ENCODE data around the gene MAFF. TPM values are rescaled to one million over a fixed set of nuclear protein-coding genes. Genes with fewer than 3 reads are reported as not detected.
A peak's percentile ranks its signal among the peaks of the same experiment; 100 is the strongest.

Gene MAFF
- total RNA-seq, 3 donors from 2014 or later (not counting 1 experiment from before 2014, with no cell fraction given), result 168 to 215 (median 187) TPM

DNA sequence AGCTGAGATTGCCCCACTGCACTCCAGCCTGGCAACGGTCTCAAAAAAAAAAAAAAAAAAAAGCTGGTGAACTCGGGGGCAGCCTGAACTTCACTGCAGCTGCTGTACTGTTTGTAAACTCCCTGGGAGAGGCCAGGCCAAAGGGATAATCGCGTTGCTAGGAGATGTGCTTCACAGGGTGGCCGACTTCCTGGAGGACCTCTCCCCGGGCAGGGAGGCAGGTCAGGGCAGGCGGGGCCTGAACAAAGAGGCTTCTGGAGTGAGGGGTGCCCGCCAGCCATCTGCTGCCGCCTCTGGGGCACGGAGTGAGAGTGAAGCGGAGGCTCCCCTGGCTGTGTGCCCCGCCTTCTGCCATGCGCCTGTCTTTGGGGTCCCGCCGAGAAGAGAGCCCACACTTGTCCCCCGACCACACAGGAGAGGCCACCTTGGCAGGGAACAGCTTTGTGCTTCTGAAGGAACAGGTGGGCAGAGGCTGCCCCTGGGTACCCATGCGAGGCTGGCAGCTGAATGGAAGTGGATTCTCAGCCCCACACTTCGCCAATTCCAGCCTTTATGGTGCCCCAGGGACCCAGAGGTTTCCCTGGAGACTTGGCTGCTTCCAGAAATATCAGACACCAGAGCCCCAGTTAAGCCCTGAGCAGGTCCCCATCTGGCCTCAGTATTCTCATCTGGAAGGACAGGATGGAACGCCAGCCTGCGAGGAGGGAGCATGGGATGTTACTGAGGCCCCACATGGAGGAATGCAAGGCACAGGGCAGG, 41.4 kb downstream of the MAFF start:
- Mint-ChIP-seq H3K4me3 (no peak overlapping the region), H3K27me3 (ENCODE audit: low read depth in 2 of 2) (no peaks in the 10 kb centered on the region), H3K4me1 (peaks cover 15 to 29% of the 10 kb centered on the region in 2 donors), H3K36me3 (peaks cover 15% of the 10 kb centered on the region), H3K9me3 (no peaks in the 10 kb centered on the region), H3K27ac (peak overlapping the region in 1 of 2 donors; percentile 73)
- ATAC-seq (no peak), DNase-seq (no peak)
- no peaks in the 10 kb centered on the region for H3K9me3 ChIP-seq (ENCODE audit: control insufficient read depth, insufficient read depth, low read length)
- no peak overlapping the region for H3K4me3 ChIP-seq (ENCODE audit: low read length)
- 94% methylated on average over 20 of the region's 20 CpGs for WGBS (ENCODE audit: insufficient coverage)
- TF ChIP-seq, protein P1, sequence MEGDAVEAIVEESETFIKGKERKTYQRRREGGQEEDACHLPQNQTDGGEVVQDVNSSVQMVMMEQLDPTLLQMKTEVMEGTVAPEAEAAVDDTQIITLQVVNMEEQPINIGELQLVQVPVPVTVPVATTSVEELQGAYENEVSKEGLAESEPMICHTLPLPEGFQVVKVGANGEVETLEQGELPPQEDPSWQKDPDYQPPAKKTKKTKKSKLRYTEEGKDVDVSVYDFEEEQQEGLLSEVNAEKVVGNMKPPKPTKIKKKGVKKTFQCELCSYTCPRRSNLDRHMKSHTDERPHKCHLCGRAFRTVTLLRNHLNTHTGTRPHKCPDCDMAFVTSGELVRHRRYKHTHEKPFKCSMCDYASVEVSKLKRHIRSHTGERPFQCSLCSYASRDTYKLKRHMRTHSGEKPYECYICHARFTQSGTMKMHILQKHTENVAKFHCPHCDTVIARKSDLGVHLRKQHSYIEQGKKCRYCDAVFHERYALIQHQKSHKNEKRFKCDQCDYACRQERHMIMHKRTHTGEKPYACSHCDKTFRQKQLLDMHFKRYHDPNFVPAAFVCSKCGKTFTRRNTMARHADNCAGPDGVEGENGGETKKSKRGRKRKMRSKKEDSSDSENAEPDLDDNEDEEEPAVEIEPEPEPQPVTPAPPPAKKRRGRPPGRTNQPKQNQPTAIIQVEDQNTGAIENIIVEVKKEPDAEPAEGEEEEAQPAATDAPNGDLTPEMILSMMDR (IDR thresholded peaks at IDR 0.05), result no peak
- intact Hi-C loops (cut with micrococcal nuclease), result no loop called here
- peaks cover 12% of the 10 kb centered on the region for H3K4me1 ChIP-seq (ENCODE audit: control insufficient read depth, insufficient read depth, low read length)
- H3K27me3 ChIP-seq (ENCODE audit: control insufficient read depth, insufficient read depth, low read length), result no peaks in the 10 kb centered on the region
- peaks cover 37% of the 10 kb centered on the region for H3K36me3 ChIP-seq (ENCODE audit: control insufficient read depth, insufficient read depth, low read length)
- H3K27ac ChIP-seq (ENCODE audit: low read length), result no peak overlapping the region

DNA sequence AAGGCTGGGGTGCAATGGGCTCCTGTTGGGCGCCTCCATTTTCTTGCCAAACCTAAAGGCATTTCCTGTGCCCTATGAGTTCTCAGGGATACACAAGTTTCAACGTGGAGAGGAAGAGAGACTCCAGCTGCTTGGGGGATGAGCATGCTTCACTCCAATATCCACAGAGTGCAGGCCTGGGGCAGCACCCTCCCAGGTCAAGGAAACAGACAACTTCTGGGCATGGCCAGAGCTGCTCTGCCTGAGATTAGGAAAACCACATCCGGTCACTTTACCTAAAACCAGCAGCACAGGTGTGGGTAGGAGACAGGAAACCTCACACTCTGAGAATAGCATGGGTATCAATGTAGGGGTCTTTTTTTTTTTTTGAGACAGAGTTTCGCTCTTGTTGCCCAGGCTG, 42.3 kb downstream of the MAFF start:
- Histone ChIP-seq H3K27ac (ENCODE audit: low read length) (no peak overlapping the region), H3K36me3 (ENCODE audit: control insufficient read depth, insufficient read depth, low read length) (peaks cover 37% of the 10 kb centered on the region)

DNA sequence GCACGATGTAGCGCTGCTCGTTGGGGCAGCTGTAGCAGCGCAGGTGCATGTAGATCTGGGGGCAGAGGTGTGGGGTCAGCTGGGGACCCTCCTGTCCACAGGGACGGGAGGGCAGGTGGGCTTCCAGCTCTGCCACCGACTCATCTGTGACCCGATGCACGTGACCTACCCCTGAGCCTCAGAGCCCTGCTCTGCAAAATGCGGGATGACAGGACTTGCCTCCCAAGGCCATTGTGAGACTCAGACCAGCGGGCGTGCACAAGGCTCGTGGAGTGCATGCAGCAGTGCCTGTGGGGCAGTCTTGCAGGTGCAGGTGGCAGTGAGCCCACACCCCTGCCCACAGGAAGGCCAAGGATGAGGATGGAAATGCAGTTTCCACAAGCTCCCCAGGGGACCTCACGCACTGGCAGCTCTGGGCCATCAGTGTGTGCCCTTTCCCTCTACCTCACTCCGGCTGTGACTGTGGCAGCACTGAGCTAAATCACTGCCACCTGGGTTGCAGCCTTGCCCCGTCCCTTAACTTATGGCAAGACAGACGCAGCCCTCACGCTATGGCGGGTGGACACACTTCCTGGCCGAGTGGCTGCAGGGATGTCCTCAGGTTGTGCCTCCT, 44.4 kb downstream of the MAFF start:
- 84% methylated on average over 19 of the region's 19 CpGs for WGBS (ENCODE audit: insufficient coverage)
- peaks cover 34% of the 10 kb centered on the region for H3K36me3 ChIP-seq (ENCODE audit: control insufficient read depth, insufficient read depth, low read length)
- Mint-ChIP-seq H3K9me3 (no peaks in the 10 kb centered on the region), H3K27me3 (ENCODE audit: low read depth in 2 of 2) (no peaks in the 10 kb centered on the region), H3K36me3 (peaks cover 7% of the 10 kb centered on the region), H3K4me3 (no peak overlapping the region), H3K4me1 (peaks cover 23 to 35% of the 10 kb centered on the region in 2 donors), H3K27ac (no peak overlapping the region)
- TF ChIP-seq, protein P1 (IDR thresholded peaks at IDR 0.05), result no peak
- peaks cover 6% of the 10 kb centered on the region for H3K9me3 ChIP-seq (ENCODE audit: control insufficient read depth, insufficient read depth, low read length)
- H3K4me3 ChIP-seq (ENCODE audit: low read length), result no peak overlapping the region
- ATAC-seq (no peak), DNase-seq (no peak)
- H3K27ac ChIP-seq (ENCODE audit: low read length), result no peak overlapping the region
- peaks cover 12% of the 10 kb centered on the region for H3K4me1 ChIP-seq (ENCODE audit: control insufficient read depth, insufficient read depth, low read length)
- no peaks in the 10 kb centered on the region for H3K27me3 ChIP-seq (ENCODE audit: control insufficient read depth, insufficient read depth, low read length)
- intact Hi-C loops (cut with micrococcal nuclease), result no loop called here

More for the DNA sequence above, 42.3 kb downstream of the MAFF start:
- Mint-ChIP-seq H3K4me3 (no peak overlapping the region), H3K27me3 (ENCODE audit: low read depth in 2 of 2) (no peaks in the 10 kb centered on the region), H3K36me3 (peaks cover 15% of the 10 kb centered on the region), H3K27ac (peak overlapping the region in 1 of 2 donors; percentile 73), H3K9me3 (no peaks in the 10 kb centered on the region), H3K4me1 (peaks cover 25 to 32% of the 10 kb centered on the region in 2 donors)
- DNase-seq (no peak), ATAC-seq (no peak)
- Histone ChIP-seq H3K27me3 (ENCODE audit: control insufficient read depth, insufficient read depth, low read length) (no peaks in the 10 kb centered on the region), H3K4me1 (ENCODE audit: control insufficient read depth, insufficient read depth, low read length) (peaks cover 12% of the 10 kb centered on the region), H3K4me3 (ENCODE audit: low read length) (no peak overlapping the region), H3K9me3 (ENCODE audit: control insufficient read depth, insufficient read depth, low read length) (no peaks in the 10 kb centered on the region)
- intact Hi-C loops (cut with micrococcal nuclease), result no loop called here
- WGBS (ENCODE audit: insufficient coverage), result 82% methylated on average over 2 of the region's 4 CpGs
- TF ChIP-seq, protein P1 (IDR thresholded peaks at IDR 0.05), result no peak

All from natural killer cell (primary cell).